Right renal pelvis (tissue), 4 donors: ENCODE results near the gene CD40. TPM values are rescaled to one million over a fixed set of nuclear protein-coding genes. Genes with fewer than 3 reads are reported as not detected.

Source experiments
- DNase-seq, 4 donors: peaks; one replicate each; pipeline ENCODE4 v3.0.0-alpha.2; 2013; ENCODE audit warnings: low read depth in 4 of 4, low spot score in 3 of 4, missing footprints in 1 of 4
- polyA plus RNA-seq, 4 donors: library from polyadenylated mRNA; unstranded; fragments of 120-200 nt; gene quantifications; one replicate each; pipeline ENCODE4 v1.2.1, GENCODE V29; 2013; ENCODE audit not compliant: insufficient read length in 4 of 4

CD40 gene
- polyA plus RNA-seq, 4 donors, result 4.5 to 6.9 (median 5.9) TPM

DNA sequence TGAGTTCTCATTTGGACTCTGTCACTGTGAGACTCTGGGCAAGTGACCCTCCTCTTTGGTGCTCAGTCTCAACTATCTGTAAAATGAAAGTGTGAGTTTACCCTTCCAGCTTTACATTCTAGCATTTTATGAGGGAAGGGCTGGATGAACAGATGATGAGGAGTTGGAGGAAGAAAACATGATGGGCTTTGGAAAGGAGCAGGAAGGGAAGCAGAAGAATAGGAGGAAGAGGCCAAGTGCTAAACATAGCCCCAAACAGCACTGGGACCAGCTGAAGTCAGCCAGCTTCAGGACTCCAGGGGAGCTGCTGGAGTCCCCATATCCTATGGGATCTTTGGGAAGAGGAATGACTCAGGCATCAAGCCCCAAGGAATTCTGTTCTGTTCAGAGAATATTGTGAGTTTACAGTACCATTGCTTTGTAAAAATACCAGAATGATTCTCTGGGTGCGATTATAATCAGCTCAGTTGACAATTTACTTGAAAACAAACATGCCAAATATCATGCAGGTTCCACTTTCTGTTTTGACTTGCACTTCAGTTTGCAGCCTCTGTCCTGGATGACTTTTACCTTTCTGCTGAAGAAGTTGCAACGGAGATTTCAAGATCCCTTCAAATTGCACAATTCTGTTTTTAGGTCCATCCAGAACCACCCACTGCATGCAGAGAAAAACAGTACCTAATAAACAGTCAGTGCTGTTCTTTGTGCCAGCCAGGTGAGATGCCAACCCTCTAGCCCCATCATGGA, 3.2 kb downstream of the CD40 start:
- no peak for DNase-seq

DNA sequence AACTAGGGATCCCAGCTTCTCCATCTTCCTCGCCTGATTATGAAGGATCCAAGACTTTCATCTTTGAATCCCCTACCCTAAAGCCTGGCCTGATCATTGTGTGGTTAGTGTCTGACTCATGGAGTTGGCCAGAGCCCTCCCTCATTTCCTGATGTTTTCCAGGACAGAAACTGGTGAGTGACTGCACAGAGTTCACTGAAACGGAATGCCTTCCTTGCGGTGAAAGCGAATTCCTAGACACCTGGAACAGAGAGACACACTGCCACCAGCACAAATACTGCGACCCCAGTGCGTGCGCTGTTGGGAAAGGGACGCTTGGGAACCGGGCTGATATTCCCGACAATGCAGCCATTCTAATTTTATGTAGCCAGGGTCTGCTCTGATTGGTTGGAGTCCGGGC, 4.0 kb downstream of the CD40 start:
- DNase-seq, result no peak

DNA sequence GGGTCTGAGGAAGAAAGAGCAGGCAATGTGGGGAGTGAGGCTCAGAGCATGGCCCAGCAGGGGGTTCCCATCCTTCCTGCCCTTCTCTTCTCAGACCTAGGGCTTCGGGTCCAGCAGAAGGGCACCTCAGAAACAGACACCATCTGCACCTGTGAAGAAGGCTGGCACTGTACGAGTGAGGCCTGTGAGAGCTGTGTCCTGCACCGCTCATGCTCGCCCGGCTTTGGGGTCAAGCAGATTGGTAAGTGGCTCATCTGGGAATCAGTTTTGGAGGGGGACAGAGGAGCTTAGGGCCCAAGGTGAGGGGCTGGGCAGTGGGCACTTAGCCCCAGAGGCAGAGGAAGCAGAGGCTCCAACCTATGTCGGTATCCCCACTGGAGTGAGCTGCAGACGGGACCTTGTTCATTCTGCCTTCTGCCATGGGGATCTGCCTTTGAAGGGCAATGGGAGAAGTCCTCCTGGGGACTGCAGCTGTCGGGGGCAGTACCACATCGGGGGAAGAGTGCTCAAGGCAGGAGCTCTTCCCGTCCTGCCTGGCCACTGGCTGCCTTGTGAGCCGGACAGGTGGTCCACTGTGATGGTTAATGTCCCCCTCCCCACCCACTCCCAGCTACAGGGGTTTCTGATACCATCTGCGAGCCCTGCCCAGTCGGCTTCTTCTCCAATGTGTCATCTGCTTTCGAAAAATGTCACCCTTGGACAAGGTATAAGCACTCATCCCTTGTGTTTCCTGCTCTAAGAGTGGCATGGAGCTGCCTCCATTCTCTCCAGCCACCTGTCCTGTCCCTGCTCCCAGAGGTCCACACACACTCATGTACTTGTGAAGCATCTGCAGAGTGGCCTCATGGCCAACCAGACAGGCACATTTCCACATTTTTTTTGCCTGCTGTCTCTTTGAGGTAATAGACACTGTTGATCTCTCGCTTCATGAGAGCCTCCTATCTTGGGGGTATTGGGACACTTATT, 4.7 kb downstream of the CD40 start:
- no peak for DNase-seq

- no peak for DNase-seq
These were observed 5.5 kb downstream of the CD40 start for GRCh38 chr20:46123482-46124245.

DNA sequence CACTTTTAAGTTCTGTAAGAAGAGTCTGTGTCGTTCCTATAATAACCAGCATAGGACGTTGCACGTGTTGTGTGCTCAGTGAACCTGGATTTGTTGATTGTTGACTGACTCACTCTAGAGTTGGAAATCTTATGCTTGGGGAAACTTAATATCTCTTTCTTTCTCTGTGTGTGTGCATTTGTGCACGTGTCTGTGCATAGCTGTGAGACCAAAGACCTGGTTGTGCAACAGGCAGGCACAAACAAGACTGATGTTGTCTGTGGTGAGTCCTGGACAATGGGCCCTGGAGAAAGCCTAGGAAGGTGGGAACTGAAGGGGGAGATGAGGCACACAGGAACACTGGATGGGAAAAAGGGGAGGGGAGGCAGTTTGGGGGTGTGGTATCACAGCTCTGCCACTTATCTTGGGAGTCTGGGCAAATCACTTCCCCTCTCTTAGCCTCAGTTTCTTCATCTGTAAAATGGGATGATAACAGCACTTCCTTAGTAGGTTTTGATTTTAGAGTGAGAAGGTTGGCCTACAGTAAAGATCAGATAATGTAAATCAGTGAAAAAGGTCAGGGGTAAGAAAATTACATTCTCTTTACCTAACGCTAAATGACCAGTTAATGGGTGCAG, 8.4 kb downstream of the CD40 start:
- DNase-seq, result no peak

- no peak for DNase-seq
These were observed 9.4 kb downstream of the CD40 start for GRCh38 chr20:46127396-46128010.

- no peak for DNase-seq
These were observed 10.4 kb downstream of the CD40 start for GRCh38 chr20:46128310-46129151.

- no peak for DNase-seq
These were observed 11.9 kb downstream of the CD40 start for GRCh38 chr20:46129955-46130481.

GRCh38 chr20:46130534-46130933, 12.4 kb downstream of the CD40 start:
- no peak for DNase-seq

DNA sequence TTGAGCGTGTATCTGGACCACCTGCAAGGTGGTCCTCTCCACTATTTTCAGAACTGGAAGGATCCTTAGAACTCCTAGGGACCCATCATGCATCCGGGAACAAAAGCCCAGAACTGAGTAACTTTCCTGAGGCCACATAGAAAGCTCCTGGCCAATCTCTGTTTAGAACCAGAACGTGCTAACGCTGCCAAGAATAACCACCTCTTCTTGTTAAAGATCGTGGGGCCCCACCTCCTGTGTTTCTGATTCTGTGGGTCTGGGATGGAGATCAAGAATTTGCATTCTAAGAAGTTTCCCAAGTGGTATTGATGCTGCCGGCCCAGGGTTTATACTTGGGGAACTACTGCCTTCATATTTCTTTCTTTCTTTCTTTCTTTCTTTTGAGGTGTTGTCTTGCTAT, 13.3 kb downstream of the CD40 start:
- DNase-seq, result no peak

- peak; percentile 22 to 61 (median 24) for DNase-seq
These were observed 14.6 kb downstream of the CD40 start for GRCh38 chr20:46132705-46133120.

DNA sequence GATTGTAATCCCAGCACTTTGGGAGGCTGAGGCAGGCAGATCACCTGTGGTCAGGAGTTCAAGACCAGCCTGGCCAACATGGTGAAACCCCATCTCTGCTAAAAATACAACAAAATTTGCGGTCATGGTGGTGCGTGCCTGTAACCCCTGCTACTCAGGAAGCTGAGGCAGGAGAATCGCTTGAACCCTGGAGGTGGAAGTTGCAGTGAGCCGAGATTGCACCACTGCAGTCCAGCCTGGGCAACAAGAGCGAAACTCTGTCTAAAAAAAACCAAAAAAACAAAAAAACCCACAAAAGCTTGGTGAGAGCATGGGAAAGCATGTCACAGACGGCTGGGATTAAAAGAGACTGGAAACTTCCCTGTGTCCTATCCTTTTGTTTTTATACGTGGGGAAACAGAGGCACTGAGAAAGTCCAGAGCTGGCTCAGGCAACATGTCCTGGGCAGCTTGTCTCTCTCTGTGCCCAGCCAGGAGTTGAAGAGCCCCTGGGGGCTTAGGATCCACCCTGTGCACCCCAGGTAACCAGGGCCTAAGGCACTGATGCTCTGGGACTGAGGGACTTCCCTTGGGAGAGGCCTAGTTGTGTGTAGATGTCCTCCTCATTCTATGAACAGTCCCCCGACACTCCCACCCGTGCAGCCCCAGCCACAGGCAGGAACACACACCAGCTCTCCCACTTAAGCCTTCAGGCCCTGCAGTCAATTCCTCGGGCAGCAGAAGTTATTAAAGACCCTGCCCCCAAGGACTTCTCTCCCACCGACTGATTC, 16.0 kb downstream of the CD40 start:
- no peak for DNase-seq

GRCh38 chr20:46134716-46135115, 16.6 kb downstream of the CD40 start:
- no peak for DNase-seq

- no peak for DNase-seq
These were observed 17.9 kb downstream of the CD40 start for GRCh38 chr20:46135856-46136633.

- DNase-seq, result no peak
These were observed 19.7 kb downstream of the CD40 start for GRCh38 chr20:46137816-46138215.

DNA sequence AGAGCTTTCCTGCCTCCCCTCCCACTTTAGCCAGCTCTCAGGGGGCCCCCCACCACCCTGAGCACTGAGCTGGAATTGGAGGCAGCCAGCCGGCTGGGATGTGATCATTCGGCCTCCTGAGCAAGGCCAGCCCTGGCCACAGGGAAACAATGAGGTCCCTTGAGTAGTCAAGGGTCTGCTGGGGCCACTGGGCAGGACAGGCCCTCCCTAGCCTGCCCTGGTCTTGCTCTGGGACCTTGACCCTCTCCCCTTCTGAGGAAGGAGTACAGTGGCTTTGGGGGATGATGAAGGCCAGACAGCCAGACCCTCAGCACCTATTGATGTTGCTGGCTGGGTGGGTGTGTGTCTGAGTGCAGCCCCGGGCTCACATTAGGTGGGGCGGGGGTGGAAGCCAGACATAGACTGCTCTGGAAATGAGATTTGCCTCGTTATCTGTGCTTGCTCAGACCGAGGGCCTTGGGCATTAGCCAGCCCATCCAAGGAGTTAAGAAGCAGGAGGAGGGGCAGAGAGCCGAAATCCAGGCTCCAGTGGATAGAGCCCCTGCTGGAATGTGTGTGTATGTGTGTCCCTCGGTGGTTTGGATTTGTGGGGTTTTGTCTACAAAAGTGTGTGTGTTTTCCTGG, 21.3 kb downstream of the CD40 start:
- DNase-seq, result no peak

- no peak for DNase-seq
These were observed 21.9 kb downstream of the CD40 start for GRCh38 chr20:46139908-46140482.
